Measurements from ENCODE around the gene MOB1B.
A peak's percentile ranks its signal among the peaks of the same experiment; 100 is the strongest.
"Not testable (repeated sequence)": the region's sequence is repeated elsewhere in the genome, so short reads cannot be mapped to it uniquely, and the experiment has no call there.

The MOB1B gene

GRCh38 chr4:70958681-70959080 lies 56.5 kb downstream of the MOB1B start:
- DNase-seq = no peak

- no peak for DNase-seq
Observed at GRCh38 chr4:70969076-70969475, 66.9 kb downstream of the MOB1B start.

- no peak for DNase-seq
Observed at GRCh38 chr4:70976252-70976651, 74.1 kb downstream of the MOB1B start.

GRCh38 chr4:70979445-70980008 lies 77.4 kb downstream of the MOB1B start:
- no peak for DNase-seq

- DNase-seq = no peak
Observed at GRCh38 chr4:70980196-70980595, 78.0 kb downstream of the MOB1B start.

- DNase-seq = no peak
Observed at GRCh38 chr4:70984106-70984505, 81.9 kb downstream of the MOB1B start.

GRCh38 chr4:70984589-70984988 lies 82.4 kb downstream of the MOB1B start:
- no peak for DNase-seq

- DNase-seq = no peak
Observed at GRCh38 chr4:70991596-70991995, 89.4 kb downstream of the MOB1B start.

GRCh38 chr4:70992391-70992881 lies 90.3 kb downstream of the MOB1B start:
- DNase-seq = no peak

GRCh38 chr4:70993181-70994068 lies 91.3 kb downstream of the MOB1B start, which contains the start of gene DCK:
DCK (plus strand) TSS chr4:70993649; CDS start chr4:70993836, 187 bp downstream.
- peak; percentile 80 to 85 for DNase-seq

GRCh38 chr4:70994069-70994366 lies 91.8 kb downstream of the MOB1B start:
- DNase-seq = peak in 1 of 2 experiments; percentile 24

GRCh38 chr4:70994387-70995099 lies 92.4 kb downstream of the MOB1B start:
- DNase-seq = no peak

GRCh38 chr4:70996018-70996360 lies 93.8 kb downstream of the MOB1B start:
- no peak for DNase-seq

- no peak for DNase-seq
Observed at GRCh38 chr4:70997036-70997435, 94.9 kb downstream of the MOB1B start.

GRCh38 chr4:70997546-70997945 lies 95.4 kb downstream of the MOB1B start:
- DNase-seq = no peak

- not testable (repeated sequence) for DNase-seq
Observed at GRCh38 chr4:70999639-71000038, 97.5 kb downstream of the MOB1B start.

GRCh38 chr4:71001363-71001762 lies 99.2 kb downstream of the MOB1B start:
- not testable (repeated sequence) for DNase-seq

- DNase-seq = no peak
Observed at GRCh38 chr4:71004281-71004851, 102.2 kb downstream of the MOB1B start.

GRCh38 chr4:71005025-71005424 lies 102.9 kb downstream of the MOB1B start:
- not testable (repeated sequence) for DNase-seq

GRCh38 chr4:71006203-71006907 lies 104.2 kb downstream of the MOB1B start:
- DNase-seq = no peak

- DNase-seq = no peak
Observed at GRCh38 chr4:71008196-71008595, 106.0 kb downstream of the MOB1B start.

- no peak for DNase-seq
Observed at GRCh38 chr4:71009086-71009485, 106.9 kb downstream of the MOB1B start.
